ENCODE measurements around the gene COPG2. TPM values are rescaled to one million over a fixed set of nuclear protein-coding genes. Genes with fewer than 3 reads are reported as not detected.
"Not testable (repeated sequence)": the region's sequence is repeated elsewhere in the genome, so short reads cannot be mapped to it uniquely, and the experiment has no call there.

COPG2 gene
- total RNA-seq, 1 donor from 2014 or later: 167 TPM

- H3K27me3 Mint-ChIP-seq (ENCODE audit: insufficient read depth, low read depth): peaks cover 2% of the 10 kb centered on the region
- H3K4me3 ChIP-seq: no peak overlapping the region
- H3K27ac Mint-ChIP-seq: no peak overlapping the region
- TF ChIP-seq CTCF (IDR thresholded peaks at IDR 0.05): no peak
- no peak for TF ChIP-seq EZH2 (IDR thresholded peaks at IDR 0.05)
- TF ChIP-seq EZH2phosphoT487 (IDR thresholded peaks at IDR 0.05): no peak
- no peaks in the 10 kb centered on the region for H3K36me3 ChIP-seq
- H3K27ac ChIP-seq: no peak overlapping the region
- no peaks in the 10 kb centered on the region for H3F3A ChIP-seq (ENCODE audit: low read depth)
- DNase-seq (ENCODE audit: low spot score): no peak
- H3K4me2 ChIP-seq: no peak overlapping the region
- H3K4me1 Mint-ChIP-seq: no peaks in the 10 kb centered on the region
- H3K9me3 Mint-ChIP-seq: no peaks in the 10 kb centered on the region
- H3K4me3 Mint-ChIP-seq: no peak overlapping the region
- H3K79me2 ChIP-seq (ENCODE audit: low read depth): no peaks in the 10 kb centered on the region
- H2AFZ ChIP-seq (replicated peaks): no peak overlapping the region
- H3K9ac ChIP-seq: no peak overlapping the region
- no peaks in the 10 kb centered on the region for H4K20me1 ChIP-seq (ENCODE audit: low read depth)
- no peaks in the 10 kb centered on the region for H3K9me3 ChIP-seq (ENCODE audit: low read depth)
- H3K27me3 ChIP-seq: no peaks in the 10 kb centered on the region
- peaks cover 10% of the 10 kb centered on the region for H3K36me3 Mint-ChIP-seq
- H3K4me1 ChIP-seq: no peaks in the 10 kb centered on the region
Measured at GRCh38 chr7:130544356-130544755, 124.2 kb downstream of the COPG2 start.

- no peaks in the 10 kb centered on the region for H3K4me1 Mint-ChIP-seq
- Histone ChIP-seq H3K27ac (no peak overlapping the region), H3K27me3 (no peaks in the 10 kb centered on the region), H3K79me2 (ENCODE audit: low read depth) (no peaks in the 10 kb centered on the region), H2AFZ (replicated peaks) (no peak overlapping the region), H4K20me1 (ENCODE audit: low read depth) (no peaks in the 10 kb centered on the region), H3K4me2 (no peak overlapping the region), H3K36me3 (no peaks in the 10 kb centered on the region), H3K9me3 (ENCODE audit: low read depth) (no peaks in the 10 kb centered on the region), H3K4me3 (no peak overlapping the region), H3F3A (ENCODE audit: low read depth) (no peaks in the 10 kb centered on the region), H3K4me1 (no peaks in the 10 kb centered on the region), H3K9ac (no peak overlapping the region)
- no peak for DNase-seq (ENCODE audit: low spot score)
- H3K36me3 Mint-ChIP-seq: peaks cover 5% of the 10 kb centered on the region
- H3K27me3 Mint-ChIP-seq (ENCODE audit: insufficient read depth, low read depth): peaks cover under 1% of the 10 kb centered on the region
- no peaks in the 10 kb centered on the region for H3K9me3 Mint-ChIP-seq
- H3K4me3 Mint-ChIP-seq: no peak overlapping the region
- H3K27ac Mint-ChIP-seq: no peak overlapping the region
- TF ChIP-seq EZH2 (IDR thresholded peaks at IDR 0.05): no peak
Measured at GRCh38 chr7:130543487-130544010, 125.0 kb downstream of the COPG2 start.

GRCh38 chr7:130542297-130542696 is 126.3 kb downstream of the COPG2 start:
- not testable (repeated sequence) for H3K27me3 Mint-ChIP-seq (ENCODE audit: insufficient read depth, low read depth)

GRCh38 chr7:130541287-130541686 is 127.3 kb downstream of the COPG2 start:
- not testable (repeated sequence) for H3K4me1 ChIP-seq; DNase-seq (ENCODE audit: low spot score); H3K36me3 Mint-ChIP-seq; H4K20me1 ChIP-seq (ENCODE audit: low read depth); H3K36me3 ChIP-seq; H3K9me3 Mint-ChIP-seq; H2AFZ ChIP-seq (replicated peaks); H3K27ac ChIP-seq; H3K27me3 ChIP-seq; H3K27ac Mint-ChIP-seq; H3K4me1 Mint-ChIP-seq; H3K4me3 Mint-ChIP-seq; H3K27me3 Mint-ChIP-seq (ENCODE audit: insufficient read depth, low read depth); H3K4me2 ChIP-seq; H3K4me3 ChIP-seq; H3K9ac ChIP-seq; H3K79me2 ChIP-seq (ENCODE audit: low read depth); H3F3A ChIP-seq (ENCODE audit: low read depth); H3K9me3 ChIP-seq (ENCODE audit: low read depth)

More at GRCh38 chr7:130542297-130542696, 126.3 kb downstream of the COPG2 start:
- H3K27me3 ChIP-seq; H3K27ac ChIP-seq; H3K4me1 ChIP-seq; H2AFZ ChIP-seq (replicated peaks); H3K4me3 Mint-ChIP-seq; H3K4me2 ChIP-seq; H4K20me1 ChIP-seq (ENCODE audit: low read depth); H3K27ac Mint-ChIP-seq; H3K9me3 Mint-ChIP-seq; H3F3A ChIP-seq (ENCODE audit: low read depth); H3K36me3 ChIP-seq; H3K79me2 ChIP-seq (ENCODE audit: low read depth); H3K4me3 ChIP-seq; DNase-seq (ENCODE audit: low spot score); H3K36me3 Mint-ChIP-seq; H3K4me1 Mint-ChIP-seq; H3K9me3 ChIP-seq (ENCODE audit: low read depth); H3K9ac ChIP-seq: not testable (repeated sequence)

- not testable (repeated sequence) for H3K9ac ChIP-seq; H3K27ac Mint-ChIP-seq; H3K9me3 ChIP-seq (ENCODE audit: low read depth); H3K4me1 ChIP-seq; H3K79me2 ChIP-seq (ENCODE audit: low read depth); H3K36me3 Mint-ChIP-seq; H3K4me1 Mint-ChIP-seq; H2AFZ ChIP-seq (replicated peaks); H3K9me3 Mint-ChIP-seq; H3K36me3 ChIP-seq; H3K27me3 ChIP-seq; H3K27ac ChIP-seq; H4K20me1 ChIP-seq (ENCODE audit: low read depth); H3K4me3 Mint-ChIP-seq; H3K27me3 Mint-ChIP-seq (ENCODE audit: insufficient read depth, low read depth); H3K4me2 ChIP-seq; H3K4me3 ChIP-seq; DNase-seq (ENCODE audit: low spot score); H3F3A ChIP-seq (ENCODE audit: low read depth)
Measured at GRCh38 chr7:130537894-130538293, 130.7 kb downstream of the COPG2 start.
